GM18517 (cell line): ENCODE data around the gene PAN2.
A peak's percentile ranks its signal among the peaks of the same experiment; 100 is the strongest.
"Not testable (repeated sequence)": the region's sequence is repeated elsewhere in the genome, so short reads cannot be mapped to it uniquely, and the experiment has no call there.

Experiments used
- ATAC-seq: cut with Tn5 transposase; IDR thresholded peaks from one replicate; pipeline ENCODE4 v1.9.1; 2021; ENCODE audit warnings: mild to moderate bottlenecking, moderate library complexity; ENCODE audit not compliant: unreplicated experiment

The PAN2 gene

DNA sequence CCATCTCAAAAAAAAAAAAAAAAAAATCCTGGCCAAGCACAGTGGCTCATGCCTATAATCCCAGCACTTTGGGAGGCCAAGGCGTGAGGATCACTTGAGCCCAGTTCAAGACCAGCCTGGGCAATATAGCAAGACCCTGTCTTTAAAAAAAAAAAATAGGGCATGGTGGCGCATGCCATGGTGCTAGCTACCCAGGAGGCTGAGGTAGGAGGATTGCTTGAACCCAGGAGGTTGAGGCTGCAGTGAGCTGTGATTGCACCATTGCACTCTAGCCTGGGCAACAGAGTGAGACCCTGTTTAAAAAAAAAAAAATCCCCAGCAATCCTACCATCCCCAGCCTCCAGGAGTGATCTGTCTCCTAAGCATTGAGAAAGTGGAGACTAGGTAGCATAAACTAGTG, 8.5 kb upstream of the PAN2 start:
- ATAC-seq = not testable (repeated sequence)

DNA sequence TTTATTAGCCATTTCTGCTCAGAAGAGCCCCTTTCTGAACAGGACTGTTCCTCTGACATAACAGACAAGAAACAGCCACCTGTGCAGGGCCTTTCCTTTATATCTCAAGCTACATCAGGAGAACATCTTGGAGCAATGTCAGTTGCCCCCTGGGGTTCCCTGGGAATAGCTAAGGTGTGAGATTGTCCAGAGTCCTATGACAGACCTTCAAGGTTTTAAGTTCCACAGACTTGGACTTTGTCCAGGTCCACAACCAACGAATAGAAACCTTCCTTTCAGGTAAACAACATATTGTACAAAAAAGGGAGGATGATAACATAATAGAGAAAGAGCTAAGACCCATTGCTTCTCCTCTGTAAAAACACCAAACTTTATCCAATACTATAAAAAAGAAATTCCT, 7.8 kb upstream of the PAN2 start:
- ATAC-seq = no peak

DNA sequence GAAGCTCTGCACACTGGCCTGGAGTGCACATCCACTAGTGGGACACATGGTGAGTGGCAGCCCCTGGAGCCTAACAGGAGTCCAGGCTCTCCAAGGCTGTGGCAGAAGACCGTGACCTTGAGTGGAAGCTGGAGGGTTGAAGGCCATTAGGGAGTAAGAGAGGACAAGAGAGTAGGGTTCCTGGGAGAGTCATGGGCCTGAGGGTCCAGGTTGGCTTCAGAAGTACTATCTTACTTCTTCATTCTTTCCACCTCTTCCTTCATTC, 5.3 kb upstream of the PAN2 start:
- no peak for ATAC-seq

DNA sequence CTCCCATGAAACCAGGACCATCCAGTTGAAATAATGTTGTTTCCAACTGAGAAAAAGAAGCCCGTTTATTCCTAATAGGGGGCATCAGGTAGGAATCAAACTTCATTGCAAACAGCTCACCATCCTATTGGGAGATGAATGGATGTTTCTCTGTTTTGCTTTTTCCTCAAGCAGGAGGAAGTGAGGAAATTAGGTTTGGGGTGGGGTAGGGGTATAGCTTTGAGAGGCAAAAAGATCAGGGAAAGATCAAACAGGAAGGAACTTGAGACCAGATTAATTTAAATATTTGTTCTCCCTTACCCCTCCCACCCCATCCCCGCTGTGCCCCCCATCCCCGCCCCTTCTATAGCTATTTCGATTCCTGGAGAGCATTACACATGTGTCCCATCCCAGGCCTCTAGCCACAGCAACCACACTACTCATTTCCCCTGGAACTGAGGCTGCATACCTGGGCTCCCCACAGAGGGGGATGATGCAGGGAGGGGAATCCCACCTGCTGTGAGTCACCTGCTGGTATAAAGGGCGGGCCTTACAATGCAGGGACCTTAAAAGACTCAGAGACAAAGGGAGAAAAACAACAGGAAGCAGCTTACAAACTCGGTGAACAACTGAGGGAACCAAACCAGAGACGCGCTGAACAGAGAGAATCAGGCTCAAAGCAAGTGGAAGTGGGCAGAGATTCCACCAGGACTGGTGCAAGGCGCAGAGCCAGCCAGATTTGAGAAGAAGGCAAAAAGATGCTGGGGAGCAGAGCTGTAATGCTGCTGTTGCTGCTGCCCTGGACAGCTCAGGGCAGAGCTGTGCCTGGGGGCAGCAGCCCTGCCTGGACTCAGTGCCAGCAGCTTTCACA, 4.7 kb upstream of the PAN2 start, which contains the start of gene IL23A:
IL23A (plus strand) TSS at position 577 of the 850 bp plus-strand sequence; CDS start at position 738, 161 bp downstream.
- no peak for ATAC-seq

DNA sequence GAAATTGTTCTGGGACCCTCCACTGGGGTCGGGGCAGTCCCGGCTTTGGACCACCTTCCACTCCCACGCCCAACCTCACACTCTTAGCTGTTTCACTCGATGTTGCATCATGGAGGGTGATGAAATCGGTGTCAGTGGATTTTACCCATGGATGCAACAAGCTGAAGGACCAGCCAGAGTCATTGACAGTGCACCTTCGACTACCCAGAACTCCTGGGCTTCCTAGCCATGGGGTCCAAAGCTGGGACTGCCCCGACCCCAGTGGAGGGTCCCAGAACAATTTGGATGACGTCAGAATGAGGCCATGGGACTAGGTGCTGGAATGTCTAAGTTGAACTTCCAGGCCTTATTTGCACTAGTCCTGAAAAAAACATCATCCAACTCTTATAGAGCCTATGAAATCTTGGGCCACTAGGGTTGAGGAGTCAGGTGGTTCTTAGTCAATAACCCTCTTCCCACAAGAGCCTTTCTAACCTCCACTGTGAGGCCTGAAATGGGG, 4.0 kb upstream of the PAN2 start:
- no peak for ATAC-seq

DNA sequence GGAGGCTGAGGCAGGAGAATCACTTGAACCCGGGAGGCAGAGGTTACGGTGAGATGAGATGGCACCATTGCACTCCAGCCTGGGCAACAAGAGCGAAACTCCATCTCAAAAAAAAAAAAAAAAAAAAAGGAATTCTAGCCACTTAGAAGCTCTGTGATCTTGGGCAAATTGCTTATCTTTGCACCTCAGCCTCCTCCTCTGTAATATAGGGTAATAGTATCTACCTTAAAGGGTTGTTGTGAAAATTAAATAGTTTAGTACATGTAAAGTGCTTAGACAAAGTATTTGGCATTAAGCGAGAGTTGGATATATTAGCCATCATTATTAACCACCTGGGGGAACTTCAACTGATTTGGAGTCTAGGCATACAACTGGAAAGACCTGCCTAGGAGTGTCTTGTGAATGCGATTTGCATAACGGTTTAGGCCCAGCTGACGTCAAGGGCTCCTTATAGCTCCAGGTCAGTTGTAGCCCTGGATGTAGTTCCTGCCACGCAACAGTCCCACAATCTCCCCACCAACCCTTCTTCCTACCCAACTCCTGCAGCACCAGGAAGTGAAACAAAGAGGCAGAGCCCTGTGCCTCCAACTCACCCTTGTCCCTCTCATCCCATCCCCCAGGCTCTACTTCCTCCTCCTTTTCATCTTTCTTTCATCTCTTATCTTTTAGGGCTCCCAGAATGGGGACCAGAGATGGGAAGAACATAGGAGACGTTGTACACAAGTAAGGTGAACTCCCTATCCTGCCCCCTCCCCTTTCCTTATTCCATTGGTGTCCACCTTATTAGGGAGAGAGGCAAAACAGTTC, 2.8 kb upstream of the PAN2 start:
- ATAC-seq = no peak

DNA sequence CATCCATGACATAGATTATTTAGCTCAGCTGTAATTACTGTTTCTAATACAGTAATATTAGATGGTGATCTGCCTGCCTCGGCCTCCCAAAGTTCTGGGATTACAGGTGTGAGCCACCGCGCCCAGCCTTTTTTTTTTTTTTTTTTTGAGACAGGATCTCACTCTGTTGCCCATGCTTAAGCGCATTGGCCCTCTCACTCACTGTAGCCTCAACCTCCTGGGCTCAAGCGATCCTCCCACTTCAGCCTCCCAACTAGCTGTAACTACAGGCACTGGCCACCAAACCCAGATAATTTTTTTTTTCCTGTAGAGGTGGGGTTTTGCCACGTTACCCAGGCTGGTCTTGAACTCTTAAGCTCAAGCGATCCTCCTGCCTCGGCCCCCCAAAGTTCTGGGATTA, 1.7 kb upstream of the PAN2 start:
- ATAC-seq = not testable (repeated sequence)

DNA sequence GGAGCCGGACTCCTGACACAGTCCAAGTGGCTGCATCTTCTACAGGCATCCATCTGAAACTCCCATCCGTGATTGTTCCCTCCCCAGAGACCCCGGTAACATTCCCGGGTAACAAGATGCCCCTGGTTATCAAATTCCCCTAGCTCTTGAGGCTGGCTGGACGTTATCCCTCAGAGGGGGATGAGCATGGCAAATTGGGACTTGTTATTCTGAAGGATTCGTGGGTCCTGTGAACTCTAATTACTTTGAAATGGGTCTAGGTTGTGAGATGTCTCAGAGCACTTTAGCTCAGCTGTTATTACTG, 642 bp upstream of the PAN2 start:
- ATAC-seq = no peak

DNA sequence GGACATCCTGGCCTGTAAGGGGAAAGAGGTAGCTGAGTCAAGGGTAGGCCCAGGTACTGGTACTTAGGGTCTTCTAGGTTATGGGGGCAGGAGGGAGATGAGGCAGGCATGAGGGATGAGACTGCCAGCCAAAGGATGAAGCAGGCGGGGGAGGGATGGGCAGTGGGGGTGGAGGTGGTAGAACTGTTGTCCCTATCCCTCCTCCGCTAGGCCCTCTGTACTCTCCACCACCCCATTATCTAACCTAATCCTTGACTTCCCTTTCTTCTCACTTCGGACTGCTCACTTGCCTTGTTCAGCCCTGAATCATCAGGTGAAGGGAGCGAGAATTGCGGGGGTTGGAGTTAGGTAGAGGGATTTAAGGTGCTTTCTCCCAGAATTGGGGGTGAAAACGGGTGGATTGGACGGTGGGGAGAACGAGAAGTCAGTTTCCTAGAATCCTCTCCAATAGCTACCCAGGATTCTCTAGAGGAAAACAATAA, 562 bp downstream of the PAN2 start:
- peak; percentile 1 for ATAC-seq

DNA sequence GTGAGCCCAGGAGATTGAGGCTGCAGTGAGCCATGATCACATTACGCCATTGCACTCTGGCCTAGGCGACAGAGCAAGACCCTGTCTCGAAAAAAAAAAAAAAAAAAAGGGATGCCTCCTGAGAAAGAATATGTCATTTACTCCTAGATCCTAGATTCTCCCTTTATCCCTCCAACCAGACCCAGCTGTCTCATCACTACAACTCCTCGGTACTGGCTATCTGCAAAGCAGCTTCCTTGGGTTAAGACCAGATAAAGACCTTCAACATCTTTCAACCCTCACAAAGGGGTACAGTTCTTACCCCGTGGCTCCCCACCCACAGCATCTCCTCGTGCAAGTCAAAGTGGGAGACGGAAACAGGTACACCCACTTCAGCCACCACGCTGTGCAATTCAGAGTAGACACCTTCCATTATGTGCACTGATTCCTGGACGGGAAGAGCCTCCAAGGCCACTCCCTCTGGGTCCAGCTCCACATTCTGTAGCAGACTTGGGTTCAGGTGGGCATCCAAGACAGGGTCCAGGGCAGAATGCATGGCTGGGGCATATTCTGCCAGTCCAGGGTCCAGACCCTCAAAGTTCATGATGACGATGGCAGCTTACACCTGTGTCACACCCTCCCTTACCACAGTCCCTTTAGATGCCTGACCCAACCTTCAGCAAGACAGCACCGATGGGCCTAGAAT, 1.1 kb downstream of the PAN2 start:
- ATAC-seq = no peak

DNA sequence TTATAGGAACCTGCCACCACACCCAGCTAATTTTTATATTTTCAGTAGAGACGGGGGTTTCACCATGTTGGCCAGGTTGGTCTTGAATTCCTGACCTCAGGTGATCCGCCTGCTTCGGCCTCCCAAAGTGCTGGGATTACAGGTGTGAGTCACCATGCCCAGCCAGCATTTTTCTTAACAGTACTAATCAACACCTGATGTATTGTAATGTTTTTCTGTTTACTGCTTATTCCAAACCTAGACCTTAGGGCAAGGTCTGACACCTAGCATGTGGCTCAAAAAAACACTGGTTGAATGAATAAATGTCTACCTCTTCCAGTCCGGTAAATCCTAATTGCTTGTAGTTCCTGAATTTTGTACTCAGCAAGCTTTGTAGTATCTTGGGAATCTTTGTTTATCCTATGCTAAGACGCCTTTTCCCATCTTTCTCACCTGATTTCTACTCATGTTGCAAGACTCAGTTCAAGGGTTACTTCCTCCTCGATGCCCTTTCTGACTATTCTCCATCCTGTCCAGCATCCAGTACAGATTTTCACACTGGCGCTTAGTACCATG, 2.8 kb downstream of the PAN2 start:
- ATAC-seq = no peak

DNA sequence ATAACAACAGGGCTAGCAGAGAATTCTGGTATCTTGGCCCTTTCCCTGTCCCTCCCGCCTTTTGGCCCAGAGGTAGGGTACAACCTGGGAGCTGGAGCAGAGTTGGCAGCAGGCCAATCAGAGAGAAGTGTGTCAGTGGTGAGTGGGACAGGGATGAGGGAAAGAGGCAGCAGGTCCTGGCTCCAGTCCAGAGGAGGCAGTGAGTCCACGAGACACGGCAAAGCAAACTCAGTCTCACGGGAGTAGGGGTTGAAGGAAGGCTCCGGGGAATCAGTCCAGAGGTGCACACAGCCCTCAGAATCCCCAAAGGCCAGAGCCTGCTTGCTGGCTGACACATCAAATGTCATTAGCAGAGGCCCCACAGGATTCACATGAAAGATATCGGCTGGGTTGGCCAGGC, 7.3 kb downstream of the PAN2 start:
- ATAC-seq = no peak

DNA sequence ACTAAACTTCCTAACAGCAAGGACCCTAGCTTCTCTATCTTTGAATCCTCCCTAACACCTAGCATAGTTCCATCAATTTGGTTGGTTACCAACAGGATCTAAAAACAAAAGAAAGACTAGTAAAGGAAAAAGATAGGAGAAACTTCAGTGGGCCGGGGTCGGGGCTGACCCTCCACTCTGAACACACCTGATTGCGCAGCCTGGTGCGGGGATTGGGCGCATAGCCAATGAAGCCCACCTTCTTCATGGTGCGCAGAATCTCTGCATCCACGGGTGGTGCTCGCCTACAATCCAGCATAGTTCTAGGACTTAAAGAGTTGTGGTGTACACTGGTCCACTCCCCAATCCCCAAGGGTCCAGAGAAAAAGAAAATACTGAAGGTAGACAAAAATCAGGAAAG, 7.7 kb downstream of the PAN2 start:
- no peak for ATAC-seq

DNA sequence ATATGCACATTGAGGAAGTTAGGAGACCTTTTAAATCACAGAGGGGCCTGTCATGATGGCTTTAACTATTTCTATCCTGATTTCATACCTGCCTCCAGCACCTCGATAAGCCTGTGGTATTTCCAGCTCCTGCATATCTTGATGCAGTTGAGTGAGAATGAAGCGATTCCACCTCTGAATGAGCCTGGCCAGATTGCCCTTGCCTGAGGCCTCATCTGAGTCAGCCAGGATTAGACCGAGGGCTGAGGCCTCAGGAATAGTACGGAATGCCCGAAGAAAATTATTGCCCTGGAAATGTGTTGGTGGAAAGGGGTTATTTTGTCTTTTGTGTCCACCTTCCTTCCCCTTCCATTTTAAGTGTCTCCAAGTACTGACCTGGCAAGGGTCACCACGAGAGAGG, 9.6 kb downstream of the PAN2 start:
- no peak for ATAC-seq

DNA sequence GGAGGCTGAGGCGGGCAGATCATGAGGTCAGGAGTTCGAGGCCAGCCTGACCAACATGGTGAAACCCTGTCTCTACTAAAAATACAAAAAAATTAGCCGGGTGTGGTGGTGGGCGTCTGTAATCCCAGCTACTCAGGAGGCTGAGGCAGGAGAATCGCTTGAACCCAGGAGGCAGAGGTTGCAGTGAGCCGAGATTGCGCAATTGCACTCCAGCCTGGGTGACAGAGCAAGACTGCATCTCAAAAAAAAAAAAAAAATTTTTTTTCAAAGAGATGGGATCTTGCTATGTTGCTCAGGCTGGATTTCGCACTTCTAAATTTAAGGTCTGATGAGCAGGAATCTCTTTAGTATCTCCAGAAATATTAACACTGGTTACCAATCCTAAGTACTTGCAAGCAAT, 12.2 kb downstream of the PAN2 start:
- not testable (repeated sequence) for ATAC-seq

DNA sequence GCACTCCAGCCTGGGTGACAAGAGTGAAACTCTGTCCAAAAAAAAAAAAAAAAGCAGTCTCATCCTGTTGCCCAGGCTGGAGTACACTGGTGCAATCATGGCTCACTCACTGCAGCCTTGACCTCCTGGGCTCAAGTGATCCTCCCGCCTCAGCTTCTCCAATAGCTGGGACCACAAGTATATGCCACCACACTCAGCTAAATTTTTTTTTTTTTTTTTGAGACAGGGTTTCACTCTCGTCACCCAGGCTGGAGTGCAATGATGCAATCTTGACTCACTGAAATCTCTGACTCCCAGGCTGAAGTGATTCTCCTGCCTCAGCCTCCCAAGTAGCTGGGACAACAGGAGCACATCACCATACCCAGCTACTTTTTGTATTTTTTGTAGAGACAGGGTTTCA, 12.8 kb downstream of the PAN2 start:
- ATAC-seq = no peak

DNA sequence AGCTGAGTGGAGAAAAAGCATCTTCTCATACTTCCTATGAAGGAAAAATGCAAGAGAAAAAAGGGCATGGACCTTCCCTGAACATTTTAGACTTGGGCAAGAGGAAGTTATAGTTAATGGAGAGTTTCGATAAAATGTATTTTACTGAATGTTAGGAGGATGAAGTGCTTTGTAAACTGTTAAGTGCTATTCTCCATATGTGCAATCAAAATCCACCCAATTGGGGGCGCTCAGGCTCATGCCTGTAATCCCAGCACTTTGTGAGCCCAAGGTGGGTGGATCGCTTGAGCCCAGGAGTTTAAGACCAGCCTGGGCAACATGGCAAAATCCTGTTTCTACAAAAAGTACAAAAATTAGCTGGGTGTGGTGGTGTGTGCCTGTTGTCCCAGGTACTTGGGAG, 16.1 kb downstream of the PAN2 start:
- no peak for ATAC-seq

DNA sequence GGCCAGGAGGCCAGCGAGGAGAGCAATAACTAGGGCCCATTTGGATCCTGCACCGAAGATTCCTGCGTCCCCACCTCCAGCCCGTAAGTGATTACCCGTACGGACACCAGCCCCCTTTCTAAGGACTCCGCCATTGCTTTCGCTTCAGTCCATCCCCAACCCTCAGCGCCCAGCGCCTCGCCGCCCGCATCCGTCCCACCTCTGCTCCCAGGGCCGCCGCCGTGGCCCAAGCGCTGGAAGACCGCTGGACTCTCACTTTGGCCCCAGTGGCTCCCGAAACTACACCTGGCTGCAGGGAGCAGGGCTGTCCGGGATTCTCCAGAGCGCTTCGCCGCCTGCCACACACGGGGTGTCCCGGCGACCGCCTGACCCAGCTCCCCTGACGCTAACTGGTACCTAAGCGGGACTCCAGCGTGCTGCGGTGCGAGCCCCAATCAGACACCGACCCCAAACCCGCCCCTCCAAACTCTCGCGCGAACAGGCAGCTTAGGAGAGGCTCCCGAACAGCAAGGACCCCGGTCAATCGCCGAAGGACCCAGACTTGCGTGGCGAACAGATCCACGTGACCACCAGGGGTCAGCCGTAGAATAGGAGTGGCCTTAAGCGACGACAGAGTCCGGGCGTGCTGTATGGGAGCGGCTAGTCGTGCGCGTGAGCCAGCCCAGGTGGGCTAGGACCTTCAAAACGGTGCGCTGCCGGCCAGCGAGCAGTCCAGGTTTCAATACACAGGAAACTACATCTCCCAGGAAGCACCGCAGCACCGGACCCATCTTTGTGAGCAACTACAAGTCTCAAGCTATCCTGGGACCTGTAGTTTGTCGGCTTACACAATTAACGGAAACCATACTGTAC, 18.0 kb downstream of the PAN2 start, which contains the start of gene CNPY2:
CNPY2 (minus strand) TSS at position 367 of the 852 bp plus-strand sequence. CDS start 771 bp downstream, outside the sequence.
- peak; percentile 94 for ATAC-seq

DNA sequence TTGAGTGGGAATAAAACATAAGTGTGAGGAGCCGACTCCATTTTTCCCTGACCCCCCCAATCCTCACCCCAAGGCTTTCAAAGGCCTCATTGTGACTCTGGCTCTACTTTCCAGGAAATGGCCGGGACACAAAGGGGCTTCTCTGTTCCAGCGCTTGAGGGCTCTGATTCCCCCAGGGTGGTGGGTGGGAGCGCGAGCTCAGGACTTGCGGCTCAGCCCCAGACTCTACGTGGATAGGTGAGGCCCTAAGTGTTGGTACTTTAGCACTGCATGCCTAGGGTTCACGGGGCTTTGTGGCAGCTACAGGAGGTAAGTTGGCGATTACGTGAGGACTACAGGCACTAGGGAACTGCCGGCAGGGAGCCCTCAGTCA, 18.6 kb downstream of the PAN2 start:
- no peak for ATAC-seq

DNA sequence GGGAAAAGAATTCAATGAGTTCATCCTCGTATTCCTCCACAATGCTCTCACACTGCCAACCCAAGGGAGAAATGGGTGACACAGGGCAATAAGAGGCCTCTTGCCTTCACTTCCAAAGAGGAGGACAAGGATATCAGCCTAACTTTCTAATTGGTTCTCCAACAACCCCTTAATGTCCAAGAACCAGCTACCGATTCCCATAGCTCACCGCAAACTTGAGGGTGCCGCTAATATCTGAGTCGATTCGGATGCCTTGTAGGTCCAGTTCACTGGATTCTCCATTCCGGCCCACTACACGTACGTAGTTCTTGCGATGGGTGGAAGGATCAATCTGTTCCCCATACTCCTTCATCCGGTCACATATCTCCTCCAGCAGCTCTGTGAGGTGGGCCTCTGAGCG, 22.8 kb downstream of the PAN2 start:
- ATAC-seq = no peak
